ENCODE measurements around the gene PXMP4.

DNA sequence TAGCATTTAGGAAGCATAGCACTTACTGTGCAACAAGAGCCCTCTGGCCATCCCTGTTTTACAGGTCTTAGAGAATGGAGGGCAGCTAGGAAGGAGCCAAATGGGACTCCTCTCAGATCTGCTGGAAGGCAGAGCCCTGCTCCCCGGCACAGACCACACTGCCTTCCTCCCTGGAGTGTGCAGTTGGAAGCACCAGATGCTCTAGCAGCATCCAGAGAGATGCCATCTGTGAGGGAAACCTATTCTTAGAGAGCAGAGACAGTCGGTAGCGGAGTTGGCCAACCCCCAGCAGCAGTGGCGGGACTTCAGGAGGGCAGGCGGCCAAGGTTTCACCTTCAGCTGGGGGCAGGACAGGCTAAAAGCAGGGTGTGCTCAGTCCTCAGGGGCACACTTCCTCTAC is 17.2 kb downstream of the PXMP4 start:
- TF ChIP-seq CTCF (IDR thresholded peaks at IDR 0.05): no peak
- TF ChIP-seq, protein P1, sequence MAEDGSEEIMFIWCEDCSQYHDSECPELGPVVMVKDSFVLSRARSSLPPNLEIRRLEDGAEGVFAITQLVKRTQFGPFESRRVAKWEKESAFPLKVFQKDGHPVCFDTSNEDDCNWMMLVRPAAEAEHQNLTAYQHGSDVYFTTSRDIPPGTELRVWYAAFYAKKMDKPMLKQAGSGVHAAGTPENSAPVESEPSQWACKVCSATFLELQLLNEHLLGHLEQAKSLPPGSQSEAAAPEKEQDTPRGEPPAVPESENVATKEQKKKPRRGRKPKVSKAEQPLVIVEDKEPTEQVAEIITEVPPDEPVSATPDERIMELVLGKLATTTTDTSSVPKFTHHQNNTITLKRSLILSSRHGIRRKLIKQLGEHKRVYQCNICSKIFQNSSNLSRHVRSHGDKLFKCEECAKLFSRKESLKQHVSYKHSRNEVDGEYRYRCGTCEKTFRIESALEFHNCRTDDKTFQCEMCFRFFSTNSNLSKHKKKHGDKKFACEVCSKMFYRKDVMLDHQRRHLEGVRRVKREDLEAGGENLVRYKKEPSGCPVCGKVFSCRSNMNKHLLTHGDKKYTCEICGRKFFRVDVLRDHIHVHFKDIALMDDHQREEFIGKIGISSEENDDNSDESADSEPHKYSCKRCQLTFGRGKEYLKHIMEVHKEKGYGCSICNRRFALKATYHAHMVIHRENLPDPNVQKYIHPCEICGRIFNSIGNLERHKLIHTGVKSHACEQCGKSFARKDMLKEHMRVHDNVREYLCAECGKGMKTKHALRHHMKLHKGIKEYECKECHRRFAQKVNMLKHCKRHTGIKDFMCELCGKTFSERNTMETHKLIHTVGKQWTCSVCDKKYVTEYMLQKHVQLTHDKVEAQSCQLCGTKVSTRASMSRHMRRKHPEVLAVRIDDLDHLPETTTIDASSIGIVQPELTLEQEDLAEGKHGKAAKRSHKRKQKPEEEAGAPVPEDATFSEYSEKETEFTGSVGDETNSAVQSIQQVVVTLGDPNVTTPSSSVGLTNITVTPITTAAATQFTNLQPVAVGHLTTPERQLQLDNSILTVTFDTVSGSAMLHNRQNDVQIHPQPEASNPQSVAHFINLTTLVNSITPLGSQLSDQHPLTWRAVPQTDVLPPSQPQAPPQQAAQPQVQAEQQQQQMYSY (CRISPR knock-in tag; IDR thresholded peaks at IDR 0.05): no peak
- TF ChIP-seq KAT7 (CRISPR knock-in tag; IDR thresholded peaks at IDR 0.05; ENCODE audit: borderline replicate concordance): no peak
- no peak for TF ChIP-seq MLX (CRISPR knock-in tag; IDR thresholded peaks at IDR 0.05)
- TF ChIP-seq ESRRA (CRISPR knock-in tag; IDR thresholded peaks at IDR 0.05; ENCODE audit: borderline replicate concordance): no peak
- no peak for TF ChIP-seq JUN (CRISPR knock-in tag; IDR thresholded peaks at IDR 0.05)
- no peak for TF ChIP-seq FOXP1 (CRISPR knock-in tag; IDR thresholded peaks at IDR 0.05; ENCODE audit: borderline replicate concordance)
- TF ChIP-seq NR3C1 (CRISPR knock-in tag; conservative IDR thresholded peaks at IDR 0.05; ENCODE audit: low read depth): no peak
- no peak for TF ChIP-seq ZBTB21 (CRISPR knock-in tag; IDR thresholded peaks at IDR 0.05; ENCODE audit: borderline replicate concordance)
- TF ChIP-seq SMAD4 (CRISPR knock-in tag; IDR thresholded peaks at IDR 0.05): no peak
- no peak for TF ChIP-seq FOXK1 (CRISPR knock-in tag; IDR thresholded peaks at IDR 0.05)
- TF ChIP-seq ZSCAN18 (CRISPR knock-in tag; IDR thresholded peaks at IDR 0.05): no peak

Measured in WTC11 (cell line).